CD4-positive, alpha-beta T cell (primary cell): ENCODE results near the gene TRIML1. TPM values are rescaled to one million over a fixed set of nuclear protein-coding genes. Genes with fewer than 3 reads are reported as not detected.

Experiments used
- ATAC-seq: fragments of 200-7000 bp; cut with Tn5 transposase; one replicate; pipeline ENCODE4 v1.10.0; 2022; ENCODE audit warnings: mild to moderate bottlenecking; ENCODE audit not compliant: poor library complexity
- CTCF ChIA-PET: fragments of 350-600 bp; sonication (Branson Sonifier 250); formaldehyde crosslinking; loops from one replicate; lab custom pipeline; 2021; ENCODE audit warnings: antibody characterized with exemption, inconsistent platforms; lab: Charles Lee
- POLR2A ChIA-PET: fragments of 350-600 bp; sonication (Branson Sonifier 250); formaldehyde crosslinking; loops from one replicate; lab custom pipeline; 2021; ENCODE audit warnings: antibody characterized with exemption, inconsistent platforms; lab: Charles Lee
- DNase-seq, 14 experiments: peaks; one replicate each; pipeline ENCODE4 v3.0.0-alpha.2; 2013 to 2020; ENCODE audit warnings: mixed read lengths in 2 of 14
- H3K27ac ChIP-seq, 2 donors: one replicate each; pipeline versions ENCODE4 v1.5.1 to v1.7.0; 2013; ENCODE audit warnings: low read length in 2 of 2, low read depth in 1 of 2, mild to moderate bottlenecking in 1 of 2
- H3K27me3 ChIP-seq, 2 experiments: 1 replicate in 1 of 2; 2 replicates in 1 of 2; pipeline versions ENCODE4 v1.6.1 to v1.7.0; 2013; ENCODE audit warnings: low read length in 2 of 2, control low read depth in 1 of 2, mild to moderate bottlenecking in 1 of 2, moderate library complexity in 1 of 2; ENCODE audit not compliant: insufficient read depth in 2 of 2, control insufficient read depth in 1 of 2
- H3K36me3 ChIP-seq: one replicate; pipeline ENCODE4 v1.6.1; 2013; ENCODE audit warnings: low read length, control low read depth; ENCODE audit not compliant: insufficient read depth
- H3K4me1 ChIP-seq: one replicate; pipeline ENCODE4 v1.6.1; 2013; ENCODE audit warnings: low read length, control low read depth; ENCODE audit not compliant: insufficient read depth
- H3K4me3 ChIP-seq: one replicate; pipeline ENCODE4 v1.5.1; 2013; ENCODE audit warnings: mild to moderate bottlenecking, low read length, moderate library complexity
- H3K9me3 ChIP-seq, 2 experiments: 1 replicate in 1 of 2; 2 replicates in 1 of 2; pipeline versions ENCODE4 v1.6.1 to v1.7.0; 2013; ENCODE audit warnings: low read length in 2 of 2, mild to moderate bottlenecking in 2 of 2, control low read depth in 1 of 2, moderate library complexity in 1 of 2; ENCODE audit not compliant: control insufficient read depth in 1 of 2, insufficient read depth in 1 of 2
- H3K27ac Mint-ChIP-seq: one replicate; pipeline ENCODE4 v1.8.0; 2020; ENCODE audit warnings: mixed read lengths
- H3K27me3 Mint-ChIP-seq: one replicate; pipeline ENCODE4 v1.8.0; 2021; ENCODE audit warnings: mixed read lengths
- H3K36me3 Mint-ChIP-seq: one replicate; pipeline ENCODE4 v1.8.0; 2021; ENCODE audit warnings: low read depth, mixed read lengths
- H3K4me1 Mint-ChIP-seq: one replicate; pipeline ENCODE4 v1.8.0; 2021; ENCODE audit warnings: low read depth, mixed read lengths
- H3K4me3 Mint-ChIP-seq: one replicate; pipeline ENCODE4 v1.8.0; 2020; ENCODE audit warnings: mild to moderate bottlenecking, mixed read lengths
- H3K9me3 Mint-ChIP-seq: one replicate; pipeline ENCODE4 v1.8.0; 2020; ENCODE audit warnings: mixed read lengths
- intact Hi-C, 2 experiments: fragments of 100-400 bp; cut with DNase I in 1 of 2; cut with micrococcal nuclease in 1 of 2; formaldehyde crosslinking; loops; one replicate each; pipeline versions ENCODE4 v1.15.1 to v1.9.0; 2023 to 2025; cut with DNase I, micrococcal nuclease
- total RNA-seq, 174 experiments: library from RNA in 2 of 174; stranded (reverse) in 2 of 174; gene quantifications; one replicate each; pipeline ENCODE4 v1.2.3 and lab custom pipeline; 2021 to 2026
- TF ChIP-seq, protein P1 (sequence below): fragments of 200-600 bp; IDR thresholded peaks from one replicate; pipeline ENCODE4 v1.8.0; 2022; ENCODE audit warnings: antibody characterized with exemption, mild to moderate bottlenecking

The TRIML1 gene
- total RNA-seq, 2 experiments from 2014 or later = not detected

GRCh38 chr4:188130355-188130754 is 8.9 kb upstream of the TRIML1 start:
- TF ChIP-seq, protein P1, sequence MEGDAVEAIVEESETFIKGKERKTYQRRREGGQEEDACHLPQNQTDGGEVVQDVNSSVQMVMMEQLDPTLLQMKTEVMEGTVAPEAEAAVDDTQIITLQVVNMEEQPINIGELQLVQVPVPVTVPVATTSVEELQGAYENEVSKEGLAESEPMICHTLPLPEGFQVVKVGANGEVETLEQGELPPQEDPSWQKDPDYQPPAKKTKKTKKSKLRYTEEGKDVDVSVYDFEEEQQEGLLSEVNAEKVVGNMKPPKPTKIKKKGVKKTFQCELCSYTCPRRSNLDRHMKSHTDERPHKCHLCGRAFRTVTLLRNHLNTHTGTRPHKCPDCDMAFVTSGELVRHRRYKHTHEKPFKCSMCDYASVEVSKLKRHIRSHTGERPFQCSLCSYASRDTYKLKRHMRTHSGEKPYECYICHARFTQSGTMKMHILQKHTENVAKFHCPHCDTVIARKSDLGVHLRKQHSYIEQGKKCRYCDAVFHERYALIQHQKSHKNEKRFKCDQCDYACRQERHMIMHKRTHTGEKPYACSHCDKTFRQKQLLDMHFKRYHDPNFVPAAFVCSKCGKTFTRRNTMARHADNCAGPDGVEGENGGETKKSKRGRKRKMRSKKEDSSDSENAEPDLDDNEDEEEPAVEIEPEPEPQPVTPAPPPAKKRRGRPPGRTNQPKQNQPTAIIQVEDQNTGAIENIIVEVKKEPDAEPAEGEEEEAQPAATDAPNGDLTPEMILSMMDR = no peak
- Histone ChIP-seq H3K36me3 (no peaks in the 10 kb centered on the region), H3K4me3 (no peak overlapping the region), H3K27me3 (no peaks in the 10 kb centered on the region), H3K9me3 (peaks cover 0 to 23% of the 10 kb centered on the region in 2 experiments), H3K4me1 (no peaks in the 10 kb centered on the region), H3K27ac (no peak overlapping the region)
- peaks cover 11% of the 10 kb centered on the region for H3K9me3 Mint-ChIP-seq
- DNase-seq (no peak), ATAC-seq (no peak)
- no peaks in the 10 kb centered on the region for H3K36me3 Mint-ChIP-seq
- no peaks in the 10 kb centered on the region for H3K27me3 Mint-ChIP-seq
- H3K27ac Mint-ChIP-seq = no peak overlapping the region
- H3K4me3 Mint-ChIP-seq = no peak overlapping the region
- CTCF ChIA-PET = no interaction called here
- POLR2A ChIA-PET = no interaction called here
- no peaks in the 10 kb centered on the region for H3K4me1 Mint-ChIP-seq
- intact Hi-C loops = no loop called here

DNA sequence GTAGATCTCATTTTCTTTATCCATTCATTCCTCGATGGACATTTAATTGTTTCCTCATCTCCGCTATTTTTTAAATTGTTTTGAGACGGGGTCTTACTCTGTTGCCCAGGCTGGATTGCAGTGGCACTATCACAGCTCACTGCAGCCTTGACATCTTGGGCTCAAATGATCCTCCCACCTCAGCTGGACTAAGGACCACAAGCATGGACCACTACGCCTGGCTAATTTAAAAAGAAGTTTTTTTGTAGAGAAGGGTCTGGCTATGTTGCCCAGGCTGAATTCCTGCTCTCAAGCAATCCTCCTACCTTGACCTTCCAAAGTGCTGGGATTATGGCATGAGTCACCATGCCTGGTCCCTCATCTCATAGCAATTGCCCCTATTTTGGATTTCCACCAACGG is 7.0 kb upstream of the TRIML1 start:
- Histone ChIP-seq H3K36me3 (no peaks in the 10 kb centered on the region), H3K27me3 (no peaks in the 10 kb centered on the region), H3K4me1 (no peaks in the 10 kb centered on the region), H3K9me3 (peaks cover 0 to 23% of the 10 kb centered on the region in 2 experiments), H3K27ac (no peak overlapping the region), H3K4me3 (no peak overlapping the region)
- H3K36me3 Mint-ChIP-seq = no peaks in the 10 kb centered on the region
- H3K4me1 Mint-ChIP-seq = no peaks in the 10 kb centered on the region
- H3K27ac Mint-ChIP-seq = no peak overlapping the region
- intact Hi-C loops = no loop called here
- POLR2A ChIA-PET = no interaction called here
- H3K9me3 Mint-ChIP-seq = peaks cover 10% of the 10 kb centered on the region
- DNase-seq (no peak), ATAC-seq (no peak)
- CTCF ChIA-PET = no interaction called here
- no peak overlapping the region for H3K4me3 Mint-ChIP-seq
- TF ChIP-seq, protein P1 = no peak
- no peaks in the 10 kb centered on the region for H3K27me3 Mint-ChIP-seq

GRCh38 chr4:188138227-188138626 is 1.0 kb upstream of the TRIML1 start:
- H3K27me3 ChIP-seq = no peaks in the 10 kb centered on the region
- CTCF ChIA-PET = no interaction called here
- no peak overlapping the region for H3K4me3 Mint-ChIP-seq
- no peaks in the 10 kb centered on the region for H3K27me3 Mint-ChIP-seq
- no peaks in the 10 kb centered on the region for H3K4me1 Mint-ChIP-seq
- peaks cover 13% of the 10 kb centered on the region for H3K9me3 Mint-ChIP-seq
- no peak overlapping the region for H3K27ac ChIP-seq
- no peaks in the 10 kb centered on the region for H3K36me3 Mint-ChIP-seq
- H3K4me1 ChIP-seq = no peaks in the 10 kb centered on the region
- no peaks in the 10 kb centered on the region for H3K36me3 ChIP-seq
- TF ChIP-seq, protein P1 = no peak
- H3K27ac Mint-ChIP-seq = no peak overlapping the region
- DNase-seq = no peak
- no peak for ATAC-seq
- intact Hi-C loops = no loop called here
- H3K4me3 ChIP-seq = no peak overlapping the region
- H3K9me3 ChIP-seq = peaks cover 5 to 24% of the 10 kb centered on the region in 2 experiments
- POLR2A ChIA-PET = no interaction called here
